ENCODE data around the gene SHE.

GRCh38 chr1:154476791-154477190 lies 25.4 kb downstream of the SHE start:
- TF ChIP-seq CTCF (IDR thresholded peaks at IDR 0.05 in 2 of 3, conservative IDR thresholded peaks at IDR 0.05 in 1 of 3; ENCODE audit: borderline replicate concordance in 1 of 3, insufficient read depth in 1 of 3, low read depth in 2 of 3, low read length in 2 of 3) (no peak), EZH2 (IDR thresholded peaks at IDR 0.05) (no peak), POLR2AphosphoS5 (IDR thresholded peaks at IDR 0.05; ENCODE audit: low read depth, low read length) (no peak), YY1 (IDR thresholded peaks at IDR 0.05; ENCODE audit: extremely low read depth, insufficient replicate concordance, low read depth, low read length) (no peak), SIN3A (IDR thresholded peaks at IDR 0.05; ENCODE audit: low read depth) (no peak), RAD21 (IDR thresholded peaks at IDR 0.05; ENCODE audit: low read depth) (no peak), EZH2phosphoT487 (IDR thresholded peaks at IDR 0.05; ENCODE audit: borderline replicate concordance) (no peak), POLR2A (IDR thresholded peaks at IDR 0.05; ENCODE audit: borderline replicate concordance, extremely low read depth, insufficient read depth, insufficient read length) (no peak), JUND (IDR thresholded peaks at IDR 0.05) (peak; percentile 56), REST (IDR thresholded peaks at IDR 0.05; ENCODE audit: low read depth) (no peak), ATF3 (IDR thresholded peaks at IDR 0.05) (no peak), SP1 (IDR thresholded peaks at IDR 0.05; ENCODE audit: low read depth) (peak; percentile 56; the same call in 1 of the 2 replicates), CEBPB (IDR thresholded peaks at IDR 0.05; ENCODE audit: low read depth) (no peak; the same call in 1 of the 2 replicates), TCF7L2 (IDR thresholded peaks at IDR 0.05; ENCODE audit: borderline replicate concordance, extremely low read depth, insufficient read depth, insufficient read length) (no peak)
